ENCODE data around the gene OR52A1. TPM values are rescaled to one million over a fixed set of nuclear protein-coding genes. Genes with fewer than 3 reads are reported as not detected.

Gene OR52A1
- not detected in 2 replicates for total RNA-seq

GRCh38 chr11:5154657-5155056 is at the start of gene OR52A1:
Gene OR52A1, minus strand, starts transcription at chr11:5154757. Its CDS starts 2,388 bp downstream, at chr11:5152369.

GRCh38 chr11:5200582-5200981 is 46.0 kb upstream of the OR52A1 start, which contains the start of gene OR51V1:
Gene OR51V1, minus strand, starts transcription at chr11:5200682. Its CDS starts 0 bp downstream, at chr11:5200682.

DNA sequence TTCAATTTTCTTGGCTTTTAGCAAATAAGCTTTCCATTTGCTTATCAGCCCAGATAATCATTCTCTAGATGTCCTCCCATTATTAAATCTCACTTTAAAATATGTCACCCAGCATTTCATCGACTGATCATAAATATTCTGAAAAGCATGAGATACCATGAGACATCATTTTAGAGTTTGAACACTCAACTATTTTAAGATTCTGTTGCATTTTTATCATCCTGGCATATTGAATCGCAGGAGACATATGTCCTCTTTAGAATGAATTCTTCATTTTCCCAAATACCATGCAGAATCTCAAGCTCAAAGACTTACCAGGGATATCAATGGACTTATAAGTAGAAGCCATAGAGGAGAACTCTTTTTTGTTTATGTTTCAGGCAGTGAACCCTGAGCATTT is 16.6 kb downstream of the OR52A1 start, which contains the start of gene OR52A5:
Gene OR52A5 (minus strand): TSS at position 361 of the 400 bp plus-strand sequence. CDS start 5,714 bp downstream, outside the sequence.

Other genes starting within 250 kb of the OR52A1 start
- not detected in 2 replicates for gene OR51G2, start 235.4 kb downstream of the OR52A1 start, total RNA-seq
- gene OR51G1, start 230.4 kb downstream of the OR52A1 start, total RNA-seq, result not detected in 2 replicates
- gene OR51A4, start 207.2 kb downstream of the OR52A1 start, total RNA-seq, result not detected in 2 replicates
- not detected in 2 replicates for gene OR51A2, start 199.0 kb downstream of the OR52A1 start, total RNA-seq
- not detected in 2 replicates for gene OR51L1, start 159.9 kb downstream of the OR52A1 start, total RNA-seq
- not detected in 2 replicates for gene OR52J3, start 108.2 kb downstream of the OR52A1 start, total RNA-seq
- not detected in 2 replicates for gene OR52E2, start 95.1 kb downstream of the OR52A1 start, total RNA-seq
- gene OR52E1, start 85.2 kb downstream of the OR52A1 start, total RNA-seq, result not detected in 2 replicates
- gene OR52A5, start 16.4 kb downstream of the OR52A1 start, total RNA-seq, result not detected in 2 replicates
- not detected in 2 replicates for gene OR51V1, start 45.9 kb upstream of the OR52A1 start, total RNA-seq
- gene HBB, start 72.3 kb upstream of the OR52A1 start, total RNA-seq, result not detected in 2 replicates
- gene HBD, start 79.7 kb upstream of the OR52A1 start, total RNA-seq, result not detected in 2 replicates
- gene HBG1, start 95.1 kb upstream of the OR52A1 start, total RNA-seq, result not detected in 2 replicates
- not detected in 2 replicates for gene HBG2, start 100.0 kb upstream of the OR52A1 start, total RNA-seq
- gene HBE1, start 115.2 kb upstream of the OR52A1 start, total RNA-seq, result not detected in 2 replicates
- not detected in 2 replicates for gene OR51B4, start 147.2 kb upstream of the OR52A1 start, total RNA-seq
- not detected in 2 replicates for gene OR51B2, start 169.5 kb upstream of the OR52A1 start, total RNA-seq
- not detected in 2 replicates for gene OR51B5, start 188.8 kb upstream of the OR52A1 start, total RNA-seq
- gene OR51B6, start 196.8 kb upstream of the OR52A1 start, total RNA-seq, result not detected in 2 replicates
- gene OR51M1, start 229.1 kb upstream of the OR52A1 start, total RNA-seq, result not detected in 2 replicates

All from cardiac atrium fibroblast (primary cell).